ENCODE results near the gene GOSR2.
A peak's percentile ranks its signal among the peaks of the same experiment; 100 is the strongest.

GOSR2 gene

GRCh38 chr17:46968896-46969295 lies 45.9 kb downstream of the GOSR2 start:
- TF ChIP-seq, protein P1, sequence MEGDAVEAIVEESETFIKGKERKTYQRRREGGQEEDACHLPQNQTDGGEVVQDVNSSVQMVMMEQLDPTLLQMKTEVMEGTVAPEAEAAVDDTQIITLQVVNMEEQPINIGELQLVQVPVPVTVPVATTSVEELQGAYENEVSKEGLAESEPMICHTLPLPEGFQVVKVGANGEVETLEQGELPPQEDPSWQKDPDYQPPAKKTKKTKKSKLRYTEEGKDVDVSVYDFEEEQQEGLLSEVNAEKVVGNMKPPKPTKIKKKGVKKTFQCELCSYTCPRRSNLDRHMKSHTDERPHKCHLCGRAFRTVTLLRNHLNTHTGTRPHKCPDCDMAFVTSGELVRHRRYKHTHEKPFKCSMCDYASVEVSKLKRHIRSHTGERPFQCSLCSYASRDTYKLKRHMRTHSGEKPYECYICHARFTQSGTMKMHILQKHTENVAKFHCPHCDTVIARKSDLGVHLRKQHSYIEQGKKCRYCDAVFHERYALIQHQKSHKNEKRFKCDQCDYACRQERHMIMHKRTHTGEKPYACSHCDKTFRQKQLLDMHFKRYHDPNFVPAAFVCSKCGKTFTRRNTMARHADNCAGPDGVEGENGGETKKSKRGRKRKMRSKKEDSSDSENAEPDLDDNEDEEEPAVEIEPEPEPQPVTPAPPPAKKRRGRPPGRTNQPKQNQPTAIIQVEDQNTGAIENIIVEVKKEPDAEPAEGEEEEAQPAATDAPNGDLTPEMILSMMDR (IDR thresholded peaks at IDR 0.05; ENCODE audit: unreplicated experiment in 3 of 3) = no peak
- no peaks in the 10 kb centered on the region for H3K9me3 Mint-ChIP-seq
- H3K27ac Mint-ChIP-seq = no peak overlapping the region
- H3K4me3 Mint-ChIP-seq = no peak overlapping the region
- no peaks in the 10 kb centered on the region for H3K36me3 Mint-ChIP-seq (ENCODE audit: low read depth)
- no peaks in the 10 kb centered on the region for H3K4me1 Mint-ChIP-seq
- H3K27me3 Mint-ChIP-seq (ENCODE audit: low read depth) = peaks cover 23% of the 10 kb centered on the region

DNA sequence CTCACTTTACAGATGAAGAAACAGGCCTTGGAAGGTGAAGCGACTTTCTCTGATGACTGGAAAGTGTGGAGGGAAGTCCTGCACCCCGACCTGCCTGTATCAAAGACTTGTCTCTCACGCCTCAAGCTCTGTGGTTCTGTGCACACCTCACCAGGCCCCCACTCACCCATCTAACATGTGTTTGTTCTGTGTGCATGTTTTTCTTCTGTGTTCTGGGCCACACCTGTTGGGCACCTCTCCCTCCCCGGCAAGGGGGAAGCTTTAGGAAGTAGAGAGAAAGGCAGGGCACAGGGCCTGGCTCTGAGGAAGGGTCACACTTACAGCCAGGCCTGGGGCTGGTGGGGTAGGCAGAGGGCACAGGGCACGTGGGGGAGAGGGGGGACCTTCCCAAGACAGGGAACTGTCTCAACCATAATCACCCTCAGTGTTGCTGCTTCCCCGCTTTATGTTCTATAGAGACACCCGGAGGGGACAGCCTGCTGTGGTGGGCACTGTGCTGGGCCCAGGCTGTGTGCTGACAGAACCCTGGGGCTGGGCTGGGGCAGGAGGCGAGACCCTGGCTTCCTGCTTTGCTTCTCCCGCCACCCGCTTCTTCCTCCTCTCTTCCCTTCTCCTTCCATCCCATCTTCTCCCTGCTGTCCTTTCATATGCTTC lies 48.8 kb downstream of the GOSR2 start:
- Mint-ChIP-seq H3K9me3 (no peaks in the 10 kb centered on the region), H3K4me3 (no peak overlapping the region), H3K27me3 (ENCODE audit: low read depth) (peaks cover 41% of the 10 kb centered on the region), H3K27ac (no peak overlapping the region), H3K36me3 (ENCODE audit: low read depth) (no peaks in the 10 kb centered on the region), H3K4me1 (no peaks in the 10 kb centered on the region)
- TF ChIP-seq, protein P1 (IDR thresholded peaks at IDR 0.05; ENCODE audit: unreplicated experiment in 3 of 3) = no peak

- Mint-ChIP-seq H3K4me1 (peaks cover 4% of the 10 kb centered on the region), H3K27ac (no peak overlapping the region), H3K4me3 (no peak overlapping the region), H3K27me3 (ENCODE audit: low read depth) (peaks cover 47% of the 10 kb centered on the region), H3K9me3 (no peaks in the 10 kb centered on the region), H3K36me3 (ENCODE audit: low read depth) (no peaks in the 10 kb centered on the region)
- TF ChIP-seq, protein P1 (IDR thresholded peaks at IDR 0.05; ENCODE audit: unreplicated experiment in 3 of 3) = no peak
Measured at GRCh38 chr17:46972346-46972745, 49.4 kb downstream of the GOSR2 start.

GRCh38 chr17:46974086-46974485 lies 51.1 kb downstream of the GOSR2 start:
- Mint-ChIP-seq H3K27ac (no peak overlapping the region), H3K4me1 (peaks cover 13% of the 10 kb centered on the region), H3K4me3 (no peak overlapping the region), H3K36me3 (ENCODE audit: low read depth) (no peaks in the 10 kb centered on the region), H3K9me3 (peaks cover 2% of the 10 kb centered on the region), H3K27me3 (ENCODE audit: low read depth) (peaks cover 61% of the 10 kb centered on the region)
- TF ChIP-seq, protein P1 (IDR thresholded peaks at IDR 0.05; ENCODE audit: unreplicated experiment in 3 of 3) = no peak

GRCh38 chr17:46975287-46975686 lies 52.3 kb downstream of the GOSR2 start:
- no peak overlapping the region for H3K27ac Mint-ChIP-seq
- peaks cover 73% of the 10 kb centered on the region for H3K27me3 Mint-ChIP-seq (ENCODE audit: low read depth)
- H3K4me1 Mint-ChIP-seq = peaks cover 21% of the 10 kb centered on the region
- H3K9me3 Mint-ChIP-seq = peaks cover 2% of the 10 kb centered on the region
- H3K36me3 Mint-ChIP-seq (ENCODE audit: low read depth) = no peaks in the 10 kb centered on the region
- TF ChIP-seq, protein P1 (IDR thresholded peaks at IDR 0.05; ENCODE audit: unreplicated experiment in 3 of 3) = no peak
- H3K4me3 Mint-ChIP-seq = no peak overlapping the region

- Mint-ChIP-seq H3K27ac (no peak overlapping the region), H3K4me1 (peaks cover 21% of the 10 kb centered on the region), H3K27me3 (ENCODE audit: low read depth) (peaks cover 80% of the 10 kb centered on the region), H3K9me3 (peaks cover 2% of the 10 kb centered on the region), H3K4me3 (peak overlapping the region in 1 of 3 experiments; percentile 93), H3K36me3 (ENCODE audit: low read depth) (no peaks in the 10 kb centered on the region)
- TF ChIP-seq, protein P1 (IDR thresholded peaks at IDR 0.05; ENCODE audit: unreplicated experiment in 3 of 3) = no peak
Measured at GRCh38 chr17:46976626-46977270, 53.8 kb downstream of the GOSR2 start.
